Right renal cortex interstitium (tissue), 3 donors: ENCODE results near the gene SDK1. TPM values are rescaled to one million over a fixed set of nuclear protein-coding genes. Genes with fewer than 3 reads are reported as not detected.
"Not testable (repeated sequence)": the region's sequence is repeated elsewhere in the genome, so short reads cannot be mapped to it uniquely, and the experiment has no call there.

Experiments used
- DNase-seq, 3 donors: peaks; one replicate each; pipeline ENCODE4 v3.0.0-alpha.2; 2013; ENCODE audit warnings: low read depth in 3 of 3, low spot score in 2 of 3
- polyA plus RNA-seq, 3 donors: library from polyadenylated mRNA; unstranded; fragments of 120-200 nt; gene quantifications; one replicate each; pipeline ENCODE4 v1.2.1, GENCODE V29; 2013; ENCODE audit not compliant: insufficient read length in 3 of 3

Gene SDK1
- polyA plus RNA-seq, 3 donors = 5.8 to 7.5 (median 6.3) TPM

- no peak for DNase-seq
Observed at GRCh38 chr7:3705258-3705657, 404.2 kb downstream of the SDK1 start.

DNA sequence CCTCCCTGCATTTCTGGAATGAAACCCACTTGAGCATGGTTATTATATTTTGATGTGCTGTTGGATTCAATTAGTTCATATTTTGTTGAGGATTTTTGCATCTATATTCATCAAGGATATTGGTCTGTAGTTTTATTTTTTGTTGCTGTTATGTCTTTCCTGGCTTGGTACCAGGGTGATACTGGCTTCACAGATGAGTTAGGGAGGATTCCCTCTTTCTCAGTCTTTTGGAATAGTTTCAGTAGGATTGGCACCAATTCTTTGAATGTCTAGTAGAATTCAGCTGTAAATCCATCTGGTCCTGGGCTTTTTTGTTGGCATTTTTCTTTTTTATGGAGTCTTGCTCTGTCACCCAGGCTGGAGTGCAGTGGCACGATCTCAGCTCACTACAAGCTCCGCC, 405.0 kb downstream of the SDK1 start:
- DNase-seq = not testable (repeated sequence)

- no peak for DNase-seq
Observed at GRCh38 chr7:3710122-3710521, 409.1 kb downstream of the SDK1 start.

DNA sequence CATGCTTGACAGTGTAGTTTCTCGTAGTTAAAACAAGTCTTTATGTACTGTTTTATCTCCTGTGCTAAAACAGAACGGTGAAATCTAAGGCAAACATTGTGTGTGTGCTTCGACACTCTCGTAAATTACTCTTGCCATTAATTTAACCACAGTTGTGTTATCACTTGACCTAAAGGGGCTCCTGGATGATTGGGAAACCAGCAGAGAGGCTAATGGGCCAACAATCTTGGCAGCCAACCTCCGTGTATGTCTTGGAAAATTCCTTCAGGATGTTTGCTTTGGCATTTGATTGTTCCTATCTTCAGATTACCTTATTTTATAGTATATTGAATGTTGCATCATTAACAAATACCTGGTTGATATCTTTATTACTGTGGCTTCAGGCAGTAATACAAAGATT, 409.5 kb downstream of the SDK1 start:
- DNase-seq = no peak

DNA sequence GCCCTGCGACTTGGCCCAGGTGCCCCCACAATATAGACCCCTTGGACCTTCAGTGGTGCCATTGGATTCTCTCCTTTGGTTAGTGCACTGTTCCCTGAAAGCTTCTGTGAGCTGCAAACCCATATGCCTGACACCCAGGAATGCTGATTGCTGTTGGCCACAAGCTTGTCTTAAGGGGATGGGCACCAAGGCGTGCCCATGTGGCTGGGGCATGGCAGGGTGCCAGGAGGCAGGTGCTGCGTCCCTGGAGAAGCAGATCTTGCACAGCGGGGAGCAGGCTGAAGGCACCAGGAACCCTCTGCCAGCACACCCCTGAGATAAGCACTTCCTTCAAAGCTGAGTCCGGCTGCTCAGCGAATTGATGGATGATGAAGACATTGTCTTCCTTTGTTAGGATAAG, 411.8 kb downstream of the SDK1 start:
- no peak for DNase-seq

DNA sequence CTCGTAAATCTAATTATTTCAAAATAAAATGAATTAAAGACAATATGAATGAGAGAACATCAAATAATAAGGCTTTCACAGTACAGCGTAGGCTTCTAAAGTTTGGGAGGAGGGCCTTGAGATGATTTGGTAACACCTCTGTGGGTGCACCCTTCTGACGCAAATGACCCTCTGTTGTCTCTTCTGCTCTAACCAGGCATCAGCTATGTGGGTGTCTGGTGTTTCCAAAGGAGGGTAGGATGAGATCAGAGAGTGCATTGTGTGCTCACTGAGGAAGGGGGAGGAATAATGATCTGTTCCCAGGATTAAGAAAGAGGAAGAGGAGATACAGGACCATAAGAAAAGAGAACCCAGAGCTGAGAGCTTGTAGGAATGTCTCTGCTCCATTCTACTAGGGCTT, 420.4 kb downstream of the SDK1 start:
- DNase-seq = no peak

- peak in 1 of 3 donors; percentile 7 for DNase-seq
Observed at GRCh38 chr7:3722396-3722922, 421.4 kb downstream of the SDK1 start.

- no peak for DNase-seq
Observed at GRCh38 chr7:3725155-3726059, 424.4 kb downstream of the SDK1 start.

GRCh38 chr7:3730276-3730675, 429.2 kb downstream of the SDK1 start:
- DNase-seq = no peak

GRCh38 chr7:3732395-3733005, 431.4 kb downstream of the SDK1 start:
- no peak for DNase-seq

GRCh38 chr7:3733541-3734140, 432.6 kb downstream of the SDK1 start:
- no peak for DNase-seq

GRCh38 chr7:3738964-3739363, 437.9 kb downstream of the SDK1 start:
- no peak for DNase-seq

DNA sequence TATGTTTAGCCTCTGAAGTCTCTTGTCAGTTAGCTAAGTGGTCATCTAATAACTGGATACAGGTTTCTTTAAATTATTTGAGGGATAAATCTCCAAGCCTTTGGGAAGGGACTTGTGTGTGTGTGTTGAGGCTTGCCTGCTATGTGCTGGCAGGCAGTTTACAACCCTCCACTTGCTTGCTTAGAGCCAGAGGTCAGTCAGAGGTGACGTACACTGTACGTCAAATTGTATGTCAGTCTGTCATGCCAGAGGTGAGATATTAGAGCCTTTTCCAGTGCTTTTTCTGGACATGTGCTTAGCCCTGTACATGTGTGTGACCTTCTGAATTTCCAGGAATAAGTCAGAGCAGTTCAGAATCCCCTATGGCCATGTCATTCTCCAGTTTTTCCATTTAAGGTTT, 438.9 kb downstream of the SDK1 start:
- no peak for DNase-seq

DNA sequence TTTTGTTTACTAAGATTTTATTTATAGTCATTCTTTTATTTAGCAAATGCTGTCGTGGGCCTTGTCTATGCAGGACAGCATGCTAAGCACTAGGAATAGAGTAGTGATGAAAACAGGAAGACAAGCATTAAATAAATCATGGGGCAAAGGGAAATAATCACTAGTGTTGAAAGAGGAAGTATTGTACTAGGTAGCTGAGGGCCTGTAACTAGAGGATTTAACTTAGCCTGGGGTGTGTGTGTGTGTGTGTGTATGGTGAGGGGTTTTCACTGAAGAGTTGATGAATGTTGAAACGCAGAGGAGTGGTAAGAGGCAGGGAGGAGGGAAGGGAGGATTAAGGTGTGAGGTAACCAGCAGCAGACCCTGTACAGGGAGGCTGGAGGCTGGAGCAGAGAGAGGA, 446.4 kb downstream of the SDK1 start:
- DNase-seq = no peak

DNA sequence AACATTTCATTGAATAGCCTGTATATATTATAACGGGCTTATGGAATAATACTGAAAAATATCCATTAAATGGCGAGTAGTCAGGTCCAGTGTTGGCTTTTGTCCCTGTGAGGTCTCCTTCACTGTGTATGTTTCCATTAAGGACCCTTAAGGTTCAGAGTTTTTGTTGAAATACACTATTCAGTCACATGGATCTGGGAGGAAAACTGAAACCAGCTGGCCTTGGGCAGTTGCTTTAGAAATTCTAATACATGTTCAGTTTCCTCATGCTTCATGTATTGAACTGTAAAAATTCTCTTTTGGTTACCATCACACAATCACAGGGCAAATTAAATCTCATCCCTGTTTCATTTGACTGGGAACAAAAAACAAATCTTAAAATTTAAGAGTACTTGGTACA, 447.3 kb downstream of the SDK1 start:
- no peak for DNase-seq

GRCh38 chr7:3753868-3754267, 452.8 kb downstream of the SDK1 start:
- no peak for DNase-seq

DNA sequence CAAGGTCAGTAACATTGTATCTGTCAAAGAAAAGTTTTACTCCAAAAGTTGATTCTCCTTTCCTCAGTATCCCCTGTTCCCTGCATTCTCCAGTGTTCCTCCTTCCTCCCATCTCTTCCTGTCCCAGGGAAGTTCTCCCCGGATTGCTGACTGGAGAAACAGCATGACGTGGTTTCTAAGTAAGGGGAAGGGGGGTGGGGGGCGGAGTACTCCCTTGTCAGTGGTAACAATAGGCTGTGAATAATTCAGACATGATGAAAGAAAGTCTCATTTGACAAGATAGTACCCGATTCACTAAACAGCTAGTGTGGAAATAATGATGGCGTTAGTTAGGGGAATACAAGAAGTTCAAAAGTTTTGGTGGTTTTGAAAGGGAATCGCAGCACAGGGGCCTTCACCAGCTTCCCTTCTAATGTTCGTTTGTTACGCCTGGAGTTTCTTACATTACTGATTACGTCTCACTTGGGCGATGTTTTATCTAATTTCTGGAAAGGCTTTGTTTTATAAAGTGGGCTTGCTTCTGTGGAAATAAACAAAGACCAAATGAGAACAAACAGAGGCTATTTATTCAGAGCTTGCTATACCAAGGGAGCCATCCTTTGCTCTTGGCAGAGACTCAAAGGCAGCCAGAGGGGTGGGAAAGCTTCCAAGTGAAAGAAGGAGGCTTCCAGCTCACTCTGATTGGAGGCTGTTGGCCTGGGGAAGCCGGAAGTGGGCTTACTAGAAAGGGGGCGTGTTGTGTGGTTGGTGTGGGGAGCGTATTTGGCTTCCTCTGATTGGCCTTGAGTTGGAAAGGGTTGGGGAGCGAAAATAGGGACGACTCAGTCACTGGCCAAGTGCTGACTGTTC, 453.7 kb downstream of the SDK1 start:
- DNase-seq = no peak

- DNase-seq = not testable (repeated sequence)
Observed at GRCh38 chr7:3755778-3756453, 454.9 kb downstream of the SDK1 start.

- no peak for DNase-seq
Observed at GRCh38 chr7:3757059-3757458, 456.0 kb downstream of the SDK1 start.

- DNase-seq = no peak
Observed at GRCh38 chr7:3760651-3761050, 459.6 kb downstream of the SDK1 start.
